HepG2 (cell line): ENCODE results near the gene SQOR. TPM values are rescaled to one million over a fixed set of nuclear protein-coding genes. Genes with fewer than 3 reads are reported as not detected.
A peak's percentile ranks its signal among the peaks of the same experiment; 100 is the strongest.

Experiments
- FLYWCH1 ChIP-seq: sonication (generic); formaldehyde crosslinking; IDR thresholded peaks from 2 replicates; pipeline ENCODE4 v1.8.1; 2023; ENCODE audit warnings: mild to moderate bottlenecking, missing genetic modification reagents
- HNRNPUL1 ChIP-seq: fragments of 200-400 bp; formaldehyde crosslinking; IDR thresholded peaks from 2 replicates; pipeline ENCODE4 v1.6.1; 2017; ENCODE audit warnings: low read depth, mild to moderate bottlenecking, low read length, moderate library complexity
- IKZF1 ChIP-seq: fragments of 450-650 bp; IDR thresholded peaks from 2 replicates; pipeline ENCODE4 v1.7.1; 2016
- IRF2 ChIP-seq: IDR thresholded peaks from 2 replicates; pipeline ENCODE4 v1.6.1; 2018; ENCODE audit warnings: missing genetic modification reagents, missing compliant biosample characterization
- MTF1 ChIP-seq: sonication (generic); formaldehyde crosslinking; IDR thresholded peaks from 2 replicates; pipeline ENCODE4 v1.5.0; 2020; ENCODE audit warnings: missing genetic modification reagents
- NCOR1 ChIP-seq: fragments of 200-600 bp; sonication (generic); IDR thresholded peaks from 2 replicates; pipeline ENCODE4 v1.7.0; 2017; ENCODE audit warnings: antibody characterized with exemption, low read length, borderline replicate concordance
- NFKB2 ChIP-seq: sonication (generic); formaldehyde crosslinking; IDR thresholded peaks from 2 replicates; pipeline ENCODE4 v1.4.0; 2020; ENCODE audit warnings: missing genetic modification reagents, borderline replicate concordance
- RELA ChIP-seq: sonication (generic); formaldehyde crosslinking; IDR thresholded peaks from 2 replicates; pipeline ENCODE4 v1.4.0; 2020; ENCODE audit warnings: missing genetic modification reagents
- TAF15 ChIP-seq: fragments of 200-400 bp; formaldehyde crosslinking; IDR thresholded peaks from one replicate; pipeline ENCODE4 v1.6.1; 2018; ENCODE audit warnings: mild to moderate bottlenecking, low read depth, low read length; ENCODE audit not compliant: poor library complexity, severe bottlenecking
- XBP1 ChIP-seq: sonication (generic); formaldehyde crosslinking; IDR thresholded peaks from 2 replicates; pipeline ENCODE4 v1.5.0; 2020; ENCODE audit warnings: missing genetic modification reagents
- XRCC5 ChIP-seq: fragments of 200-400 bp; formaldehyde crosslinking; optimal IDR thresholded peaks from 2 replicates; pipeline ENCODE3; 2017; ENCODE audit warnings: mild to moderate bottlenecking, low read length
- ZC3H4 ChIP-seq: sonication (generic); formaldehyde crosslinking; IDR thresholded peaks from 2 replicates; pipeline ENCODE4 v1.4.0; 2020; ENCODE audit warnings: missing genetic modification reagents, borderline replicate concordance
- ZNF251 ChIP-seq: sonication (generic); formaldehyde crosslinking; IDR thresholded peaks from 2 replicates; pipeline ENCODE4 v1.9.0; 2021; ENCODE audit warnings: mild to moderate bottlenecking, missing genetic modification reagents
- ZNF562 ChIP-seq: sonication (generic); formaldehyde crosslinking; IDR thresholded peaks from 2 replicates; pipeline ENCODE4 v1.8.0; 2022; ENCODE audit warnings: missing genetic modification reagents, borderline replicate concordance
- ZNF878 ChIP-seq: sonication (generic); formaldehyde crosslinking; IDR thresholded peaks from 2 replicates; pipeline ENCODE4 v1.8.1; 2023; ENCODE audit warnings: mild to moderate bottlenecking, missing genetic modification reagents, moderate library complexity
- polyA plus RNA-seq, 8 experiments: library from polyadenylated mRNA; depleted of rRNA in 3 of 8; stranded (reverse) in 7 of 8; unstranded in 1 of 8; fragments of >200 nt; fragmentation: Illumina TruSeq in 4 of 8; extraction: Trizol in 4 of 8; gene quantifications; 2 replicates each; pipeline versions ENCODE4 v1.2.1 to v1.2.3, GENCODE V29; 2011 to 2016; ENCODE audit warnings: low read depth in 4 of 8, missing spikeins in 1 of 8, mixed read lengths in 1 of 8; ENCODE audit not compliant: insufficient read depth in 1 of 8
- total RNA-seq, 5 experiments: library from RNA; depleted of rRNA; stranded (reverse); fragments of >200 nt; fragmentation: Illumina TruSeq; extraction: Trizol; gene quantifications; 2 replicates each; pipeline ENCODE4 v1.2.3, GENCODE V29; 2016; ENCODE audit warnings: low read depth in 1 of 5
- TF ChIP-seq, protein P1 (sequence below): sonication (generic); formaldehyde crosslinking; IDR thresholded peaks from 2 replicates; pipeline ENCODE4 v1.5.0; 2020; ENCODE audit warnings: mild to moderate bottlenecking, missing genetic modification reagents
- TF ChIP-seq, protein P2 (sequence below): sonication (generic); formaldehyde crosslinking; IDR thresholded peaks from 2 replicates; pipeline ENCODE4 v1.4.0; 2020; ENCODE audit warnings: missing genetic modification reagents
- TF ChIP-seq, protein P3 (sequence below): sonication (generic); formaldehyde crosslinking; conservative IDR thresholded peaks from 2 replicates; pipeline ENCODE4 v1.5.0; 2020; ENCODE audit warnings: missing genetic modification reagents
- TF ChIP-seq, protein P4 (sequence below): sonication (generic); formaldehyde crosslinking; IDR thresholded peaks from 2 replicates; pipeline ENCODE4 v1.4.0; 2020; ENCODE audit warnings: missing genetic modification reagents, mild to moderate bottlenecking, borderline replicate concordance
- TF ChIP-seq, protein P5 (sequence below): sonication (generic); formaldehyde crosslinking; IDR thresholded peaks from 2 replicates; pipeline ENCODE4 v1.9.0; 2021; ENCODE audit warnings: missing genetic modification reagents, borderline replicate concordance

The SQOR gene
- total and polyA plus RNA-seq, 2 of the 13 experiments (the other 11 are each of a cell fraction or from before 2014, with no cell fraction given): 19.3 to 19.4 TPM

DNA sequence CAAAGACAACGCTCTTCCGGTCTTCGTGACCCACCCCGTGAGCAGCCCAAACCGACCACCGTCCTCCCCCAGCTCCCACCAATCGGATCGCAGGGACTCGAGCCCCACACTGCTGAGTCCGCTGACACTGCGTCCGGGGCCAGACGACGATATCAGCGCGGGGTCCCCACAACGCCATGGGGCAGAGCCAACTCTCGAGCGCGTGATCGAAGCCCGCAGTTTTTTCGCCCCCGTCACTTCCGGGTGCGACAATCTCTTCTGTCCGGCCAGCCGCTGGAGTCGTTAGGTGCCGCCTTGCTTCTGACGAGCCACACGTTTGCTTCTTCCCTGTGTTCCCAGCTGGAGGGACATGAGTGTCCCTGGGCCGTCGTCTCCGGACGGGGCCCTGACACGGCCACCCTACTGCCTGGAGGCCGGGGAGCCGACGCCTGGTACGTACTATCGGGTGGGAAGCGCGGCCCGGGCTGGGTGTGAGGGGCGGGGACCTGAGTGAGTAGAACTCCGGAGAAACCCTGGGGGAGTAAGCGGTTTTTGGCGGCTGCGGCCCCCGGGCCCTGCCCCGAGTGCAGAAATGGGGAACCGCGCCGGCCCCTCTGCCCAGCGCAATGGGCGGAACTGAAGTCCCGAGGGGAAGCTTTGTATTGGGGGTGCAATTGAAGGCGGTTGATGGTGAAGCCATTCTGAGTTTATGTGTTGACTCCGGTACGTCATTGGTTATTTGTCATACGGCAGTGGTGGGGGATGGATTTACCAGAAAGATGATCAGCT lies 47.5 kb upstream of the SQOR start, which contains the start of gene BLOC1S6 (continued):
- TF ChIP-seq, protein P1, sequence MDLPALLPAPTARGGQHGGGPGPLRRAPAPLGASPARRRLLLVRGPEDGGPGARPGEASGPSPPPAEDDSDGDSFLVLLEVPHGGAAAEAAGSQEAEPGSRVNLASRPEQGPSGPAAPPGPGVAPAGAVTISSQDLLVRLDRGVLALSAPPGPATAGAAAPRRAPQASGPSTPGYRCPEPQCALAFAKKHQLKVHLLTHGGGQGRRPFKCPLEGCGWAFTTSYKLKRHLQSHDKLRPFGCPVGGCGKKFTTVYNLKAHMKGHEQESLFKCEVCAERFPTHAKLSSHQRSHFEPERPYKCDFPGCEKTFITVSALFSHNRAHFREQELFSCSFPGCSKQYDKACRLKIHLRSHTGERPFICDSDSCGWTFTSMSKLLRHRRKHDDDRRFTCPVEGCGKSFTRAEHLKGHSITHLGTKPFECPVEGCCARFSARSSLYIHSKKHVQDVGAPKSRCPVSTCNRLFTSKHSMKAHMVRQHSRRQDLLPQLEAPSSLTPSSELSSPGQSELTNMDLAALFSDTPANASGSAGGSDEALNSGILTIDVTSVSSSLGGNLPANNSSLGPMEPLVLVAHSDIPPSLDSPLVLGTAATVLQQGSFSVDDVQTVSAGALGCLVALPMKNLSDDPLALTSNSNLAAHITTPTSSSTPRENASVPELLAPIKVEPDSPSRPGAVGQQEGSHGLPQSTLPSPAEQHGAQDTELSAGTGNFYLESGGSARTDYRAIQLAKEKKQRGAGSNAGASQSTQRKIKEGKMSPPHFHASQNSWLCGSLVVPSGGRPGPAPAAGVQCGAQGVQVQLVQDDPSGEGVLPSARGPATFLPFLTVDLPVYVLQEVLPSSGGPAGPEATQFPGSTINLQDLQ (CRISPR knock-in tag): peak; percentile 55; the same call in 1 of the 2 replicates
- TF ChIP-seq HNRNPUL1 (0 out of 2 replicates have a peak, but pooled peaks have one; percentile 38), TAF15 (no peak), NCOR1 (no peak; the same call in 1 of the 2 replicates), IKZF1 (no peak), NFKB2 (CRISPR knock-in tag) (peak; percentile 91), ZNF251 (CRISPR knock-in tag) (no peak), ZC3H4 (no peak), MTF1 (no peak), XBP1 (CRISPR knock-in tag) (no peak), FLYWCH1 (peak; percentile 86; the same call in 1 of the 2 replicates), ZNF878 (CRISPR knock-in tag) (peak; percentile 82; the same call in 1 of the 2 replicates), XRCC5 (peak; percentile 98), ZNF562 (CRISPR knock-in tag) (0 out of 2 replicates have a peak, but pooled peaks have one; percentile 44), RELA (CRISPR knock-in tag) (no peak), IRF2 (CRISPR knock-in tag) (peak; percentile 77; the same call in 1 of the 2 replicates)
- TF ChIP-seq, protein P2, sequence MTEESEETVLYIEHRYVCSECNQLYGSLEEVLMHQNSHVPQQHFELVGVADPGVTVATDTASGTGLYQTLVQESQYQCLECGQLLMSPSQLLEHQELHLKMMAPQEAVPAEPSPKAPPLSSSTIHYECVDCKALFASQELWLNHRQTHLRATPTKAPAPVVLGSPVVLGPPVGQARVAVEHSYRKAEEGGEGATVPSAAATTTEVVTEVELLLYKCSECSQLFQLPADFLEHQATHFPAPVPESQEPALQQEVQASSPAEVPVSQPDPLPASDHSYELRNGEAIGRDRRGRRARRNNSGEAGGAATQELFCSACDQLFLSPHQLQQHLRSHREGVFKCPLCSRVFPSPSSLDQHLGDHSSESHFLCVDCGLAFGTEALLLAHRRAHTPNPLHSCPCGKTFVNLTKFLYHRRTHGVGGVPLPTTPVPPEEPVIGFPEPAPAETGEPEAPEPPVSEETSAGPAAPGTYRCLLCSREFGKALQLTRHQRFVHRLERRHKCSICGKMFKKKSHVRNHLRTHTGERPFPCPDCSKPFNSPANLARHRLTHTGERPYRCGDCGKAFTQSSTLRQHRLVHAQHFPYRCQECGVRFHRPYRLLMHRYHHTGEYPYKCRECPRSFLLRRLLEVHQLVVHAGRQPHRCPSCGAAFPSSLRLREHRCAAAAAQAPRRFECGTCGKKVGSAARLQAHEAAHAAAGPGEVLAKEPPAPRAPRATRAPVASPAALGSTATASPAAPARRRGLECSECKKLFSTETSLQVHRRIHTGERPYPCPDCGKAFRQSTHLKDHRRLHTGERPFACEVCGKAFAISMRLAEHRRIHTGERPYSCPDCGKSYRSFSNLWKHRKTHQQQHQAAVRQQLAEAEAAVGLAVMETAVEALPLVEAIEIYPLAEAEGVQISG: peak; percentile 93
- TF ChIP-seq, protein P3, sequence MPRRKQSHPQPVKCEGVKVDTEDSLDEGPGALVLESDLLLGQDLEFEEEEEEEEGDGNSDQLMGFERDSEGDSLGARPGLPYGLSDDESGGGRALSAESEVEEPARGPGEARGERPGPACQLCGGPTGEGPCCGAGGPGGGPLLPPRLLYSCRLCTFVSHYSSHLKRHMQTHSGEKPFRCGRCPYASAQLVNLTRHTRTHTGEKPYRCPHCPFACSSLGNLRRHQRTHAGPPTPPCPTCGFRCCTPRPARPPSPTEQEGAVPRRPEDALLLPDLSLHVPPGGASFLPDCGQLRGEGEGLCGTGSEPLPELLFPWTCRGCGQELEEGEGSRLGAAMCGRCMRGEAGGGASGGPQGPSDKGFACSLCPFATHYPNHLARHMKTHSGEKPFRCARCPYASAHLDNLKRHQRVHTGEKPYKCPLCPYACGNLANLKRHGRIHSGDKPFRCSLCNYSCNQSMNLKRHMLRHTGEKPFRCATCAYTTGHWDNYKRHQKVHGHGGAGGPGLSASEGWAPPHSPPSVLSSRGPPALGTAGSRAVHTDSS (CRISPR knock-in tag): no peak
- TF ChIP-seq, protein P4, sequence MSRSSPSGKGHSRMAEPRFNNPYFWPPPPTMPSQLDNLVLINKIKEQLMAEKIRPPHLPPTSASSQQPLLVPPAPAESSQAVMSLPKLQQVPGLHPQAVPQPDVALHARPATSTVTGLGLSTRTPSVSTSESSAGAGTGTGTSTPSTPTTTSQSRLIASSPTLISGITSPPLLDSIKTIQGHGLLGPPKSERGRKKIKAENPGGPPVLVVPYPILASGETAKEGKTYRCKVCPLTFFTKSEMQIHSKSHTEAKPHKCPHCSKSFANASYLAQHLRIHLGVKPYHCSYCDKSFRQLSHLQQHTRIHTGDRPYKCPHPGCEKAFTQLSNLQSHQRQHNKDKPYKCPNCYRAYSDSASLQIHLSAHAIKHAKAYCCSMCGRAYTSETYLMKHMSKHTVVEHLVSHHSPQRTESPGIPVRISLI (CRISPR knock-in tag): peak; percentile 99
- TF ChIP-seq, protein P5, sequence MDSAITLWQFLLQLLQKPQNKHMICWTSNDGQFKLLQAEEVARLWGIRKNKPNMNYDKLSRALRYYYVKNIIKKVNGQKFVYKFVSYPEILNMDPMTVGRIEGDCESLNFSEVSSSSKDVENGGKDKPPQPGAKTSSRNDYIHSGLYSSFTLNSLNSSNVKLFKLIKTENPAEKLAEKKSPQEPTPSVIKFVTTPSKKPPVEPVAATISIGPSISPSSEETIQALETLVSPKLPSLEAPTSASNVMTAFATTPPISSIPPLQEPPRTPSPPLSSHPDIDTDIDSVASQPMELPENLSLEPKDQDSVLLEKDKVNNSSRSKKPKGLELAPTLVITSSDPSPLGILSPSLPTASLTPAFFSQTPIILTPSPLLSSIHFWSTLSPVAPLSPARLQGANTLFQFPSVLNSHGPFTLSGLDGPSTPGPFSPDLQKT: no peak
